GM18502 (cell line): ENCODE results near the gene RPL13A.
A peak's percentile ranks its signal among the peaks of the same experiment; 100 is the strongest.
"Not testable (repeated sequence)": the region's sequence is repeated elsewhere in the genome, so short reads cannot be mapped to it uniquely, and the experiment has no call there.

Experiments
- ATAC-seq: cut with Tn5 transposase; IDR thresholded peaks from one replicate; pipeline ENCODE4 v1.9.1; 2021; ENCODE audit warnings: mild to moderate bottlenecking; ENCODE audit not compliant: unreplicated experiment, poor library complexity

RPL13A gene

DNA sequence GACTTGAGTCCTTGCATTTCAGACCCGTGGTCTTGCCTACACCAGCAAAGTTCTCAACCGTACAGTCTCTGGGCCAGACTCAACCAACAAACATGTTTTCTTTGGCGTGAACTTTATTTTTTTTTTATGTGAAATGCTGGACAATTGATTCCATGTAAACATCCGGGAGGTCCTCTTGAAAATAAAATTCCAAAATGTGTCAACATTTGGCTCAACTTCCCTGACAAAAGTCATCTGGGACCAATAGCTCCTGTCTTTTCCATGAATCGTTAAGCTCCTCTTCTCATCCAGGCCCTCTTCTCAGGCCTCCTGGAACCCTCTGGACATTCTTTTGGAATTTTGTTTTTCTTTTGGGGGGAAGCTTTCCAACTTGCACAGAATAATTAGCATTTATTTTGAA lies 31.6 kb upstream of the RPL13A start:
- ATAC-seq = no peak

DNA sequence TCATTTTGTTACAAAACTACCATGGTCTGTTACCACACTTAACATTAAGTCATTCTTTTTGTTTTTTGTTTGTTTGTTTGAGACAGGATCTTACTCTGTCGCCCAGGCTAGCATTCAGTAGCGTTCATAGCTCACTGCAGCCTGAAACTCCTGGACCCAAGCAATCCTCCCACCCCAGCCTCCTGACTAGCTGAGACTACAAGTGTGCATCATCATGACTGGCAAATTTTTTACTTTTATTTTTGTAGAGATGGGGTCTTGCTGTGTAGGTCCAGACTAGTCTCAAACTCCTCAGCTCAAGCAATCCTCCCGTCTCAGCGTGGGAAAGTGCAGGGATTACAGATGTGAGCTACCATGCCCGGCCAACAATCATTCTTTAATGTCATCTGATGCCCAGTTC lies 31.1 kb upstream of the RPL13A start:
- no peak for ATAC-seq

DNA sequence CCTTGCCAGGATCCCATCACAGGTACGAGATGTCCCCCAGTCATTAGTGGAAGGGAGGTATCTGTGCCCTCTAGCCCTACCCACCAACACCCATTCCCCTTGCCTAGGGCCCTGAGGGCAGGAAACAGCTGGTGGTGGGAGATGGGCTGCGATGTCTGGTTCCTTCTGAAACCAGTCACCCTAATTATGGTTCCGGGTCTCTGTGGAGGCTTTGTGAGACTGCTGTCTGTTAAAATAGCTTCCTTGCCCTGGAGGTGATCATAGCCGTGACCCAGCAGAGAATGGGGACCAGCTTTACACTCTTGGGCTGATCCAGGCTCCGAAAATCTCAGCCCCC lies 28.9 kb upstream of the RPL13A start:
- no peak for ATAC-seq

GRCh38 chr19:49459388-49459787 lies 28.0 kb upstream of the RPL13A start:
- ATAC-seq = no peak

DNA sequence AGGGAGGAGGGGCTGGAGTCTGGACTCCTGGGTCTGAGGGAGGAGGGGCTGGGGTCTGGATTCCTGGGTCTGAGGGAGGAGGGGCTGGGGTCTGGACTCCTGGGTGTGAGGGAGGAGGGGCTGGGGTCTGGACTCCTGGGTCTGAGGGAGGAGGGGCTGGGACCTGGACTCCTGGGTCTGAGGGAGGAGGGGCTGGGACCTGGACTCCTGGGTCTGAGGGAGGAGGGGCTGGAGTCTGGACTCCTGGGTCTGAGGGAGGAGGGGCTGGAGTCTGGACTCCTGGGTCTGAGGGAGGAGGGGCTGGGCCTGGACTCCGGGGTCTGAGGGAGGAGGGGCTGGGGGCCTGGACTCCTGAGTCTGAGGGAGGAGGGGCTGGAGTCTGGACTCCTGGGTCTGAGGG lies 26.3 kb upstream of the RPL13A start:
- ATAC-seq = not testable (repeated sequence)

GRCh38 chr19:49461656-49462055 lies 25.8 kb upstream of the RPL13A start:
- ATAC-seq = no peak

DNA sequence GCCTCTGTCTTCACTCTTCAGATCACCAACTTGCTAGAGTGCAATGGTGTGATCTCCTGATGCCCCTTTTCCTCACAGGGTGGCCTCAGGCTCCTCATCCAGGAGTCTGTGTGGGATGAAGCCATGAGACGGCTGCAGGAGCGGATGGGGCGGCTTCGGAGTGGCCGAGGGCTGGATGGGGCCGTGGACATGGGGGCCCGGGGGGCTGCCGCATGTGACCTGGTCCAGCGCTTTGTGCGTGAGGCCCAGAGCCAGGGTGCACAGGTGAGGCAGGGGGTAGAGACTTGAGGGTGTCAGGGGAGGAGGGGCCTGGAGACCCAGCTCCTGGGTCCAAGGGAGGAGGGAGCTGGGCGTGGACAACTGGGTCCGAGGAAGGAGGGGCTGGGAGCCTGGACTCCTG lies 24.9 kb upstream of the RPL13A start:
- ATAC-seq = no peak

DNA sequence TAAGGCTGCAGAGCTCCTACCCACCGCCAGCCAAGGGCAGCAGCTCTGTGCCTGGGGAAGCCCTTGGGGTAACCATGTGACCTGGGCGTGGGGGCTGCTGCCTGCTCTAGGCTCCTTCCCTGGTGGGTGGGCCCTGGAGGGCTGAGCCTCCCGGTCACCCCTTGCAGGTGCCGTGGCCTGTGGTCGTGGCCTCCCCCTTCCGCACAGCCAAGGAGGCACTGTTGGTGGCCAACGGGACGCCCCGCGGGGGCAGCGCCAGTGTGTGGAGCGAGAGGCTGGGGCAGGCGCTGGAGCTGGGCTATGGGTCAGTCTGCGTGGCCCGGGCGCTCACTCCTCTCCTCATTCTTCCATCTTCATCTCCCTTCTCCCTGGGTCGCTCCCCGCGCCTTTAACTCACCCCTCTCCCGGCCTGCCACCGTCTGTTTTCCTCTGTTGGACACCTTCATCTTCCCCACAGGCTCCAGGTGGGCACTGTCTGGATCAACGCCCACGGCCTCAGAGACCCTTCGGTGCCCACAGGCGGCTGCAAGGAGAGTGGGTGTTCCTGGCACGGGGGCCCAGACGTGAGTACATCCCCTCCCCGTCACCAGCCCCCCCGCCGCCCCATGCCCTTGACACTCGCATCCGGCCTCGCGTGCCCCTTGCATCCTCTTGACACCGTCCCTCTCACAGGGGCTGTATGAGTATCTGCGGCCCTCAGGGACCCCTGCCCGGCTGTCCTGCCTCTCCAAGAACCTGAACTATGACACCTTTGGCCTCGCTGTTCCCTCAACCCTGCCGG lies 23.3 kb upstream of the RPL13A start:
- no peak for ATAC-seq

DNA sequence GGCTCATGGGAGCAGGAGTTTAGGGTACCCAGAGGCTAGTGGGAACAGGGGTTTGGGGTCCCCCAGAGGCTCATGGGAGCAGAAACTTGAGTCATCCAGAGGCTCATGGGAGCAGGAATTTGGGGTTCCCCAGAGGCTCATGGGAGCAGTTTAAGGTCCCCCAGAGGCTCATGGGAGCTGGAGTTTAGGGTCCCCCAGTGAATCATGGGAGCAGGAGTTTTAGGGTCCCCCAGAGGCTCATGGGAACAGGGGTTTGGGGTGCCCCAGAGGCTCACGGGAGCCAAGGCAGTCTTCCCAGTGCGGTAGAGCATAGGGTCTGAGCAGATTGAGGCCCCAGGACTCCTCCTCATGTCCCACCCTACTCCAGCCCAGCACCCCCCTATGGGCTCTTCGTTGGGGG lies 22.0 kb upstream of the RPL13A start:
- ATAC-seq = no peak

DNA sequence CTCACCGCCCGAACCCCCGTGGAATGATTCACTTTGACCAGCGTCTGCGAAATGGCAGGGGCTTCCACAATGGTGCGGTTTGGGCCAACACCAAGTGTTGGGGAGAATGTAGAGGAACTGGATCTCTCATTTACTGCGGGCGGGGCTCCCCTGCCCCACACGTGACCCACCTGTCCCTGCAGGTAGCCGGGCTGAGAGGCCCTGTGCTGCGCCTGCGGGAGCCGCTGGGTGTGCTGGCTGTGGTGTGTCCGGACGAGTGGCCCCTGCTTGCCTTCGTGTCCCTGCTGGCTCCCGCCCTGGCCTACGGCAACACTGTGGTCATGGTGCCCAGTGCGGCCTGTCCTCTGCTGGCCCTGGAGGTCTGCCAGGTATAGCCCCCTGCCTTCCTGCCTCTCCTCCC lies 19.2 kb upstream of the RPL13A start:
- ATAC-seq = no peak

DNA sequence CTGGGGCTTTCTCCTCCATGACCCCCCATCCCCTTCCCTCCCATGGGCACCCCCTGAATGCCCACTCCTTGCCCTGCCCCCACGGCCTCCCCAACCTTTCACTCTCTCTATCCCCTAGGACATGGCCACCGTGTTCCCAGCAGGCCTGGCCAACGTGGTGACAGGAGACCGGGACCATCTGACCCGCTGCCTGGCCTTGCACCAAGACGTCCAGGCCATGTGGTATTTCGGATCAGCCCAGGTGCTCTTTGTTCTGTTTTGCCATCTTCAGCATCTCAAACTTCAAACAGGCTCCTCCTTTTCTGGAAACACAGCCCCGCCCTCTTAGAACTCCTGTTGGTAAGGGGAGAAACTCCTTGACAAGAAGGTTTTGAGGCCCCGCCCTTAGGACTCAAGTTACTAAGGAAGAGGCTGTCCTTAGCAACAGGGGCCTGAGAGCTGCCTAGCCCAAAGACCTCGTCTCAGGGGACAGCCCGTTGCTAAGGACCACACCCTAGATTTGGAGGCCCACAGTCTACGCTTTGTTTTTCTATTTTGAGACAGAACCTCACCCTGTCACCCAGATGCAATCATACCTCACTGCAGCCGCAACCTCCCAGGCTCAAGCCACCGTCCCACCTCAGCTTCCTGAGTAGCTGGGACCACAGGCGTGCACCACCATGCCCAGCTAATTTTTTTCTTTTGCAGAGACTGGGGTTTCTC lies 18.5 kb upstream of the RPL13A start:
- peak; percentile 61 for ATAC-seq

GRCh38 chr19:49469828-49470614 lies 17.4 kb upstream of the RPL13A start:
- ATAC-seq = peak; percentile 52

- ATAC-seq = no peak
Measured at GRCh38 chr19:49470615-49470978, 16.8 kb upstream of the RPL13A start.

DNA sequence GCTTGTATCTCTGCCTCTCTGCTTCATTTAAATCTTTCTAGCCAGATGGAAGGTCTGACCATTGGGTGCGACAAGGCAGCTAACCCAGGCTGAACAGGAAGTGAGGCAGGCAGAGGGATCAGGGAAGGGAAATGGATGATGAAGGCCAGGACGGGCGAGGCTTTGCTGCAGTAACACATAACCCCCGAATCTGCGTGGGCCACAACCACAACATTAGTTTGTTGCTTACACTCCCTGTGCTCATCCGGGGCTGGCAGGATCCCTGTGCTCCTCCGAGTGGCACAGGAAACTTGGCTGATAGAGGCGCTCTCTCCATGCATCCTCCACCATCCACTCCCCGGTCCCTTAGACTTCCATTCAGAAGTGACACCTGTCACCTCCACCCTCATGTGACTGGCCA lies 14.5 kb upstream of the RPL13A start:
- no peak for ATAC-seq

GRCh38 chr19:49473501-49473867 lies 13.9 kb upstream of the RPL13A start:
- ATAC-seq = not testable (repeated sequence)

DNA sequence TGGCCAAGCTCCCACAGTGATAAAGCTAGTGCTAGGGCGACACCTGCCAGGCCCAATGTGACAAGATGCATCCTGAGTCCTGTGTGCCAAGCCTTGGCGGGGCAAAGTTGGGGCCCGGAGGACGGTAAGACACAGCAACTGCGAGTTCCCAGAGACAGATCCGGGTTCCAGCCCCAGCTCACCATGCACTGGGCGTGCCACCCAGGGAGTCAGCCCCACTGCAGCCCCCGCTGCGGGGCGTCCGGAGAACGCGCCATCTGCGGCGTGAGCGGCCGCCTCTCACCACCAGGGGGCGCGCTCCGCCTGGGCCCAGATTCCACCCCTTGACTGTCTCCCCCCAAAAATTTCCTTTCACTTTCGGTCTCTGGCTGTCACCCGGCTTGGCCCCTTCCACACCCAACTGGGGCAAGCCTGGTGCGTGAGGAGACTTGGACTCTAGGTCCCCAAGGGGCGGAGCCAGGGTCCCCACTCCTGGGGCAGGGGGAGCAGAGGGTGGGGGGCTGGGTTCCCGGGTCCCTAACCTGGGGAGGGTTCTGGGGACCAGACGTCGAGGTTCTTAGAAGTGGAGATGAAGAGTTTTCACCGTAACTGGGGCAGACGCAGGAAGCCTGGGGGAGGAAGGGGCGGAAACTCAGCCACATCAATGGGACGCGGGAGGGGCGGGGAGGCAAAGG lies 13.4 kb upstream of the RPL13A start, which contains the start of gene FLT3LG:
TSS of gene FLT3LG (plus strand) at position 348 of the 674 bp plus-strand sequence. CDS start 425 bp downstream, outside the sequence.
- ATAC-seq = peak; percentile 61

GRCh38 chr19:49474542-49474924 lies 12.9 kb upstream of the RPL13A start:
- no peak for ATAC-seq

- no peak for ATAC-seq
Measured at GRCh38 chr19:49475191-49475917, 12.1 kb upstream of the RPL13A start.

GRCh38 chr19:49475995-49476880 lies 11.2 kb upstream of the RPL13A start:
- no peak for ATAC-seq
